Retinal pigment epithelial cell (primary cell): ENCODE results near the gene NUDC.

Experiments
- DNase-seq: peaks from one replicate; pipeline ENCODE4 v3.0.0-alpha.2; 2010; ENCODE audit warnings: low read depth
- H3K4me3 ChIP-seq: 2 replicates; pipeline ENCODE4 v1.5.1; 2011; ENCODE audit warnings: mild to moderate bottlenecking, low read length, control low read depth, moderate library complexity
- TF ChIP-seq, protein P1 (sequence below): conservative IDR thresholded peaks from 2 replicates; pipeline ENCODE4 v1.5.1; 2011; ENCODE audit warnings: low read depth, low read length, control low read depth, inconsistent platforms

The NUDC gene

DNA sequence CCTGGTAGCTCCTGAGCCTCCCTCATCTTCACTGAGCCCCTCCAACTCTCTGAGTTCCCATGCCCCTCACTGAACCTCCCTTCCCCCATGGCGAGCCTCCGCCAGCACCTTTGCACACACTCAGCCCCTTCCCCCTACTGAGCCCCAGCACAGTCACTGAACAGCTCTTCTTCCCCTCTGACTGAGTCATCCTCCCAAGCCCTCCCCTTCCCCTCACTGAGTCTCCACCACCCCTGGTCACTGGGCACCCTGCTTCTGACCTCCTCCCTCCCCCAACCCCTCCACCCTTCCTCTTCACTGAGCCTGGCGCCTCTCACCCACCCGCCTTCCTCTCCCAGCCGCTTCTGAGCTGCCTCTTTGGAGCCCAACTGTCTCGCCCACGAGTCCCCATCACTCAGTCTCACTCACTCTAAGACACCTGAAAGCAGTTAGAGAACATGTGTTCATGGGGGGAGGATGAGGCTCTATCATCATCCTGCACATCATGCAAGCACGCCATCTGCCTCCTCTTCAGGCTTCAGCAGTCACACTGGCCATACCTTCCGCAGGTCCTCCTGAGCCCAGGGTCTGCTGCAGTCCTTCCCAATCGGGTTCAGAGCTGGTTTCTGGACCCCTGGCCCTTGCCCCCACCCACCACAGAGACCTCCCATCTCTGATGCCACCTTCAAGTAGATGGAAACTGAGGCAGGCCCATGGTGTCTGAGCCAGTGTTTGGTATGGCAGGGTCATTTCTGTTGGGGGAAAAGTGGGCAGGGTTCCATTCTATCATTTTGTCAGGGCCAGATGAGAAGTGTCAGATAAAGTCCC lies 70.0 kb downstream of the NUDC start:
- no peak for DNase-seq
- no peak overlapping the region for H3K4me3 ChIP-seq
- TF ChIP-seq, protein P1, sequence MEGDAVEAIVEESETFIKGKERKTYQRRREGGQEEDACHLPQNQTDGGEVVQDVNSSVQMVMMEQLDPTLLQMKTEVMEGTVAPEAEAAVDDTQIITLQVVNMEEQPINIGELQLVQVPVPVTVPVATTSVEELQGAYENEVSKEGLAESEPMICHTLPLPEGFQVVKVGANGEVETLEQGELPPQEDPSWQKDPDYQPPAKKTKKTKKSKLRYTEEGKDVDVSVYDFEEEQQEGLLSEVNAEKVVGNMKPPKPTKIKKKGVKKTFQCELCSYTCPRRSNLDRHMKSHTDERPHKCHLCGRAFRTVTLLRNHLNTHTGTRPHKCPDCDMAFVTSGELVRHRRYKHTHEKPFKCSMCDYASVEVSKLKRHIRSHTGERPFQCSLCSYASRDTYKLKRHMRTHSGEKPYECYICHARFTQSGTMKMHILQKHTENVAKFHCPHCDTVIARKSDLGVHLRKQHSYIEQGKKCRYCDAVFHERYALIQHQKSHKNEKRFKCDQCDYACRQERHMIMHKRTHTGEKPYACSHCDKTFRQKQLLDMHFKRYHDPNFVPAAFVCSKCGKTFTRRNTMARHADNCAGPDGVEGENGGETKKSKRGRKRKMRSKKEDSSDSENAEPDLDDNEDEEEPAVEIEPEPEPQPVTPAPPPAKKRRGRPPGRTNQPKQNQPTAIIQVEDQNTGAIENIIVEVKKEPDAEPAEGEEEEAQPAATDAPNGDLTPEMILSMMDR: no peak

DNA sequence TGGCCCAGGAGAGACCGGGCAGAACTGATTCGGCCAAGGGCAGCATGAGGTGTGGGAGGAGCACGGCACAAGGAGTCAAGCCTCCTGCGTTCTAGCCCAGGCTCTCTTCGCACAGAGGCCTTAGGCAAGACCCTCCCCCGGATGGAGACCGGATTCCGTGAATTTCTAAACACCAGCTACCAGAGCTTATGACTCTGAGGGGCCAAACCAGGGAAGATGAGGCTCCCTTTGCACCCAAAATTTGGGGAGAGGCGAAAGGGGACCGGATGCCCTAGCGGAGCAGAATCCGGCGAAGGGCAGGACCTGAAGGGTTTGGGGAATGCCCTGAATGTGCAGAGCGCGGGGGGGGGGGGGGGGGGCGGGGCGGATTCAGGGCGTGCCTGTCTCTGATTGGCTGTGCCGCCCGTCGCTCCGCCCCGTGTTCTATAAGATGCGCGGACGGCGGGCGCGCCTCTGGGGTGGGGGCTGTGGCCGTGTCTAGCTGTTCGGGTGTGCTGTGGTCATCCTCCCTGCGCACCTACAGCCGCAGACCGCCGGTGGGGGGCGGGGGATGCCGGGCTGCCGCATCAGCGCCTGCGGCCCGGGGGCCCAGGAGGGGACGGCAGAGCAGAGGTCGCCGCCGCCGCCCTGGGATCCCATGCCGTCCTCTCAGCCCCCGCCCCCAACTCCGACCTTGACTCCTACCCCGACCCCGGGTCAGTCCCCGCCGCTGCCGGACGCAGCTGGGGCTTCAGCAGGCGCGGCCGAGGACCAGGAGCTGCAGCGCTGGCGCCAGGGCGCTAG lies 71.9 kb downstream of the NUDC start, which contains the start of gene TRNP1:
Gene TRNP1, plus strand, starts transcription at position 456 of the 783 bp plus-strand sequence. Its CDS starts 95 bp downstream, at position 551.
- TF ChIP-seq, protein P1: no peak
- peak within 1 kb of the TSS; percentile 69 for H3K4me3 ChIP-seq

DNA sequence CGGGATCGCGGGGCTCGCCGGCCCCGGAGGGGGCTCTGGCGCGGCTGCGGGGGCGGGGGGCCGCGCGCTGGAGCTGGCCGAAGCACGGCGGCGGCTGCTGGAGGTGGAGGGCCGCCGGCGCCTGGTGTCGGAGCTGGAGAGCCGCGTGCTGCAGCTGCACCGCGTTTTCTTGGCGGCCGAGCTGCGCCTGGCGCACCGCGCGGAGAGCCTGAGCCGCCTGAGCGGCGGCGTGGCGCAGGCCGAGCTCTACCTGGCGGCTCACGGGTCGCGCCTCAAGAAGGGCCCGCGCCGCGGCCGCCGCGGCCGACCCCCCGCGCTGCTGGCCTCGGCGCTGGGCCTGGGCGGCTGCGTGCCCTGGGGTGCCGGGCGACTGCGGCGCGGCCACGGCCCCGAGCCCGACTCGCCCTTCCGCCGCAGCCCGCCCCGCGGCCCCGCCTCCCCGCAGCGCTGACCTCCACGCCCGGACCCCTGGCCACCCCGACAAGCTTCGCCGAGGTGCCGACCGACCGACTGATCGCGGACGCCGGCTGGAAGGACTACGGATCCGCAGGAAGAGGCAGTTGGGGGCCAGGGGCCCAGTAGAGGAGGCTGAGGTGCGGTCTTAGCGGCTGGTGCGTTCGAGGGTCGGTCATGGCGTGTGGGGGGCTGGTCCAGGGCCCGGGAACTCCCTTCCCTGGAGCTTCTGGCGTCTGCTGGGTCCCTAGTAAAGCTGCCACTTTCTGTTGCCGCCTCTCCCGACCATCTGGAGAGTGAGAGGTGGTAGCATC lies 72.7 kb downstream of the NUDC start:
- H3K4me3 ChIP-seq: peak overlapping the region; percentile 69
- DNase-seq: no peak
- TF ChIP-seq, protein P1: no peak

More for the DNA sequence above, 71.9 kb downstream of the NUDC start, which contains the start of gene TRNP1:
- DNase-seq: no peak

DNA sequence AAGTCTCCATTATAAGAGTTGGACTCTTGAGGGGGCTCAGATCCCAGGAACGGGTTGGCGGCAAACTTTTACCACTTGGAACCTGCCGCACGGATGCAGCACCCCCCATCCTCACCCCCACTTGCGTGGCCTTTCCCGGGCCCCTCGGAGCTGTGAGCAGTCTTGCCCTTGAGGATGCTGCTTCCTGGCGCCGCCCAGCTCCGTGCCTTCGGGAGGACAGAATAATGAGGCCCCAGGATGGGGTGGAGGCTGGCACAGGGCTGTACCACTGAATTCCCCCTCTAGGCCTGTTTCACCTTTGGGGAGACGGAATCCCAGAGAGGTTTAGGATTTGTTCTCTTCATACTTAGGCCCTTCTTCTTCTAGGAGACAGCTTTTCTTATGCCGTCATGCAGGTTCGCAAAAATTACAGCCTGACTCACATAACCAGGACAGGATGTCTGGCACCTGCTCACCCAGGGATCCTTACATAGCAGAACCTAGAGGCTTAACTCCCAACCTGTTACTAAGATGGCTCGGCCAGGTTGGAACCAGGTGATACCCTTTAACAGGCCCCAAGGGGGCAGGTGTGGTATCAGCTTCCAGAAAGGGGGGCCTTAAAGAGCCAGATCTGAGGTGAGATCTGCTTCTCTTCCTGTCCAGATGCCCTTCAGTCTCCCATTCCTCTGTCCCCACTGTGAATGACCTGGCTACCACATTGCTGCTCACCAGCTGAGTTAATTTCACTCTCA lies 73.4 kb downstream of the NUDC start:
- TF ChIP-seq, protein P1: no peak
- DNase-seq: no peak
- H3K4me3 ChIP-seq: peak overlapping the region; percentile 69

DNA sequence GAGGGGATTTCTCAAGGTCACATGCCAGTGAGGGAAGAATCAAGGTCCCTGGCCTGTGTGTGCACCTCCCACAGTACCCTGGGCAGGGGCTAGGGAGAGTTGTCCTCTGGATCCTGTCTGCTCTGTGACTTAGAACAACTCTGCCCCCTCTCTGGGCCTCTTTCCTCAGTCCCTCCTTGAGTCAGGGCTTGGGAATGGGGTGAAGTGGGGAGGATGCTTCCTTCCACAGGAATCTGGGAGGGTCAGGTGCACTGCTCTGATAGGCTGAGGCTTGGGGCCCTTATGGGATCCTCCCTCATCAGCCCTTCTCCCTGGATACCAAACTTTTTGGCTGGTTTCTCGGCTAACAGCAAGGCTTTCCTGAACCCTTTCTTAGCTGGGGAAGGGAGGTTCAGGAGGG lies 74.5 kb downstream of the NUDC start:
- DNase-seq: no peak
- TF ChIP-seq, protein P1: no peak

More for the DNA sequence above, 74.5 kb downstream of the NUDC start:
- peak overlapping the region; percentile 7 for H3K4me3 ChIP-seq
